Activated T-cell treated with anti-CD3 and anti-CD28 coated beads for 24 hours (primary cell): ENCODE results near the gene HIVEP3.

Experiments
- DNase-seq: peaks from one replicate; pipeline ENCODE4 v3.0.0-alpha.2; 2020; ENCODE audit warnings: low read depth

The HIVEP3 gene

GRCh38 chr1:41647221-41648135 is 271.2 kb downstream of the HIVEP3 start:
- no peak for DNase-seq

- DNase-seq = no peak
Measured at GRCh38 chr1:41646186-41646585, 272.5 kb downstream of the HIVEP3 start.

GRCh38 chr1:41645062-41645461 is 273.7 kb downstream of the HIVEP3 start:
- no peak for DNase-seq

GRCh38 chr1:41642922-41643821 is 275.6 kb downstream of the HIVEP3 start:
- no peak for DNase-seq

GRCh38 chr1:41641941-41642527 is 276.7 kb downstream of the HIVEP3 start:
- no peak for DNase-seq

GRCh38 chr1:41641475-41641814 is 277.3 kb downstream of the HIVEP3 start:
- no peak for DNase-seq

- no peak for DNase-seq
Measured at GRCh38 chr1:41640756-41641474, 277.8 kb downstream of the HIVEP3 start.

GRCh38 chr1:41640141-41640751 is 278.5 kb downstream of the HIVEP3 start:
- no peak for DNase-seq

GRCh38 chr1:41639332-41639936 is 279.3 kb downstream of the HIVEP3 start:
- peak; percentile 53 for DNase-seq

GRCh38 chr1:41638086-41639024 is 280.4 kb downstream of the HIVEP3 start:
- no peak for DNase-seq

GRCh38 chr1:41637367-41637766 is 281.4 kb downstream of the HIVEP3 start:
- DNase-seq = no peak

- no peak for DNase-seq
Measured at GRCh38 chr1:41633764-41634163, 285.0 kb downstream of the HIVEP3 start.

- no peak for DNase-seq
Measured at GRCh38 chr1:41632781-41633575, 285.7 kb downstream of the HIVEP3 start.

- no peak for DNase-seq
Measured at GRCh38 chr1:41631971-41632370, 286.8 kb downstream of the HIVEP3 start.

GRCh38 chr1:41631154-41631553 is 287.6 kb downstream of the HIVEP3 start:
- no peak for DNase-seq

- DNase-seq = no peak
Measured at GRCh38 chr1:41629571-41629970, 289.2 kb downstream of the HIVEP3 start.

GRCh38 chr1:41629141-41629540 is 289.6 kb downstream of the HIVEP3 start:
- DNase-seq = no peak

- DNase-seq = no peak
Measured at GRCh38 chr1:41627491-41628280, 291.0 kb downstream of the HIVEP3 start.
